HTERT RPE-1 (cell line): Measurements from ENCODE around the gene ZBTB5.

ENCODE experiments used
- in situ Hi-C: fragments of 300-500 bp; cut with MboI; formaldehyde crosslinking; loops from 4 replicates; pipeline ENCODE4 v1.14.3; 2020; ENCODE audit warnings: low sequenced_read_pairs

ZBTB5 gene

GRCh38 chr9:37453827-37454226 is 11.4 kb downstream of the ZBTB5 start:
- in situ Hi-C loops, result no loop called here

- in situ Hi-C loops, result no loop called here
Observed at GRCh38 chr9:37452611-37453010, 12.6 kb downstream of the ZBTB5 start.

- in situ Hi-C loops, result no loop called here
Observed at GRCh38 chr9:37451628-37452027, 13.6 kb downstream of the ZBTB5 start.

GRCh38 chr9:37449862-37450632 is 15.2 kb downstream of the ZBTB5 start:
- in situ Hi-C loops, result no loop called here

- in situ Hi-C loops, result no loop called here
Observed at GRCh38 chr9:37447111-37447510, 18.1 kb downstream of the ZBTB5 start.

GRCh38 chr9:37446401-37446800 is 18.8 kb downstream of the ZBTB5 start:
- in situ Hi-C loops, result no loop called here

- in situ Hi-C loops, result no loop called here
Observed at GRCh38 chr9:37445832-37446231, 19.4 kb downstream of the ZBTB5 start.

GRCh38 chr9:37444890-37445289 is 20.4 kb downstream of the ZBTB5 start:
- in situ Hi-C loops, result no loop called here

GRCh38 chr9:37443566-37443965 is 21.7 kb downstream of the ZBTB5 start:
- in situ Hi-C loops, result no loop called here

GRCh38 chr9:37442556-37442955 is 22.7 kb downstream of the ZBTB5 start:
- in situ Hi-C loops, result no loop called here

GRCh38 chr9:37441776-37442370 is 23.4 kb downstream of the ZBTB5 start:
- in situ Hi-C loops, result no loop called here

- in situ Hi-C loops, result no loop called here
Observed at GRCh38 chr9:37438359-37438758, 26.9 kb downstream of the ZBTB5 start.

GRCh38 chr9:37437621-37438020 is 27.6 kb downstream of the ZBTB5 start:
- in situ Hi-C loops, result no loop called here

GRCh38 chr9:37437010-37437409 is 28.2 kb downstream of the ZBTB5 start:
- in situ Hi-C loops, result no loop called here

GRCh38 chr9:37436540-37436939 is 28.7 kb downstream of the ZBTB5 start:
- in situ Hi-C loops, result no loop called here

- in situ Hi-C loops, result no loop called here
Observed at GRCh38 chr9:37433867-37434371, 31.3 kb downstream of the ZBTB5 start.

- in situ Hi-C loops, result no loop called here
Observed at GRCh38 chr9:37432020-37432419, 33.2 kb downstream of the ZBTB5 start.

- in situ Hi-C loops, result no loop called here
Observed at GRCh38 chr9:37430841-37431597, 34.2 kb downstream of the ZBTB5 start.

GRCh38 chr9:37429441-37430285 is 35.6 kb downstream of the ZBTB5 start:
- in situ Hi-C loops, result no loop called here

GRCh38 chr9:37428345-37428744 is 36.9 kb downstream of the ZBTB5 start:
- in situ Hi-C loops, result no loop called here

GRCh38 chr9:37426846-37427245 is 38.4 kb downstream of the ZBTB5 start:
- in situ Hi-C loops, result no loop called here
